NCI-H748 (cell line): ENCODE data around the gene WFDC12.

ENCODE experiments used
- DNase-seq: peaks from one replicate; lab custom pipeline; 2025; ENCODE audit not compliant: unreplicated experiment; lab: John Stamatoyannopoulos, UW

WFDC12 gene

DNA sequence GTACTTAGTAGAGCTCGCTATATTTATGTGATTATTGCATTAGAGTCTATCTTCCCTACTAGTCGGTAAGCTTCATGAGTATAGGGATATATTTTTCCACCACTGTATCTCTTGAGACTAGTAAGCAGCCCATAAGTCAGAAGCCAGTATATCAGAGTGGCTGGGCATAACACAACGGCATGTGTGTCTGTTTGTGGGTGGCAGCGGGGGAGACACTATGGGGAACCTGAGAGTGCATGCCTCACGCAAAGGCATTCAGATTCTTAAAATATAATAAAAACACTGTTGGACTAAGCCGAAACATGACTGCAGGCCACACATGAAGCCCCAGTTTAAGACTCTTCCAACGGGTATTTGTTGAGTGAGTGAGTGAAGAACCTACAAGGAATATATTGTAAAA, 31.4 kb downstream of the WFDC12 start:
- no peak for DNase-seq

DNA sequence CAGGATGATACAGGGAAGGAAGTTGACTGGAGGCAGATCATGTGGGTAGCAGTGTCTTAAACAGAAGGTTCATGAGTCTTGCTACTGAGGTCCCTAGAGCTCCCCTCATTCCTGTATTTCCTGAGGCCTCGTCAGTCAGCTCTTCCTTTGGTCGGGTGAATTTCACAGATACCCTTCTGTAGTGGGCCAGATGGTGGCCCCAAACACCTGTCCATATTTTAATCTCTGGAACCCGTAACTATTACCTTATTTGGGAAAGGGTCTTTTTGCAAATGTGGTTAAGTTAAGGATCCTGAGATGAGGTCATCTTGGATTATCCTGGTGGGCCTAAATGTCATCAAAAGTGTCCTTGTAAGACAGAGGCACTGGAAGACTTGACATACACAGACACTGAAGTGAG, 32.9 kb downstream of the WFDC12 start:
- DNase-seq, result no peak

DNA sequence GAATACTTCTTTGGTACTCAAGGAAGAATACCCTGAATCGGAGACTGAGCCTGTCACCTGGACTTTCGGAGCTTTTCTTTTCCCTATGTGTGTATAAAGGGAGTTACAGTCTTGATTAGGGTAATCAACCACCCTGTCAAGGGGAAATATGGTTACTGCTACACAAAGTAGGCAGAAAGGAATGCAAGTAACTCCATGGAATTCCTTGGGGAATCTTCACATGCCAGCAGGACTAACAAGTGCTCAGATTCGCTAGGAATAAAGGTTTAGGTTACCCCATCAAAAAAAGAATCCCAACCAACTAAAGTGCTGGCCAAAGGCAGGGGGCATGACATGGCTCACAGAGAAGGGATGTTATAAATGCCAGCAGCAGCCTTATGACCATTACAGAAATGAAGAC, 33.8 kb downstream of the WFDC12 start:
- no peak for DNase-seq

DNA sequence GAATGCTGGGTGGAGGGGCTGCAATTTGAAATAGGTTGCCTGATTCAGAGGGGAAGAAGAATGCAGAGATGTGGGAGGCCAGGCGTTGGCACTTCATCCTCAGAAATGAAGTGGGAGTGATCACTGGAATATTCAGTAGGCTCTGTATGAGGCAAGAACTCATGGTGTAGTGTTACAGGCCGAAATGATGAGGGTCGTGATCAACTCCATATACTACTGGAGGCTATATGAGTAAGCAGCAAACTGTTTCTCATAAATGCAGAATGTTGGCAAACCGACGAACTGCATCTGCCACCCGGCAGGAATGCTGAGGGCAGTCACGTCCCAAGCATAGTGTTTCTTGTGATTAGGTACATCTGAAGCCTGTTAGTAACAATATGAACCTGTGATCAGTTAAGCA, 36.0 kb downstream of the WFDC12 start:
- DNase-seq, result no peak

DNA sequence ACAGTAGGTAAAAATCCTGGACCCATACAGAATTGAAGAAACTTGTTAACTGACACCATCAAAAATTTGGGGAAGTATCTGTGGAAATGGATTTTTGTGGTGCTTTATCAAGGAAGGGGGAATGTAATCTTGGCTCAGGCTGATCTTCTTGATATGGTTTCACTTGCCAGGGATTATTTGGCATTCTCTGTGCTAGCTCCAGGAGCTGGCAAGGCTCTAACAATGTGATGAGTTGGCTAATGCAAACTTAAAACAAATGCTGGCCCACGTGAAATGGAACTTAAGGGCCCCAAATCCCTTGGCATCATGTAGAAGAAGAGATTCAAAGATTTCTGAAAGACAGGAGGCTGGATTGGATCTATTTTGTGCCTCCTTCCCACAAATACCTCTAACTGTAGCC, 36.5 kb downstream of the WFDC12 start:
- DNase-seq, result no peak

DNA sequence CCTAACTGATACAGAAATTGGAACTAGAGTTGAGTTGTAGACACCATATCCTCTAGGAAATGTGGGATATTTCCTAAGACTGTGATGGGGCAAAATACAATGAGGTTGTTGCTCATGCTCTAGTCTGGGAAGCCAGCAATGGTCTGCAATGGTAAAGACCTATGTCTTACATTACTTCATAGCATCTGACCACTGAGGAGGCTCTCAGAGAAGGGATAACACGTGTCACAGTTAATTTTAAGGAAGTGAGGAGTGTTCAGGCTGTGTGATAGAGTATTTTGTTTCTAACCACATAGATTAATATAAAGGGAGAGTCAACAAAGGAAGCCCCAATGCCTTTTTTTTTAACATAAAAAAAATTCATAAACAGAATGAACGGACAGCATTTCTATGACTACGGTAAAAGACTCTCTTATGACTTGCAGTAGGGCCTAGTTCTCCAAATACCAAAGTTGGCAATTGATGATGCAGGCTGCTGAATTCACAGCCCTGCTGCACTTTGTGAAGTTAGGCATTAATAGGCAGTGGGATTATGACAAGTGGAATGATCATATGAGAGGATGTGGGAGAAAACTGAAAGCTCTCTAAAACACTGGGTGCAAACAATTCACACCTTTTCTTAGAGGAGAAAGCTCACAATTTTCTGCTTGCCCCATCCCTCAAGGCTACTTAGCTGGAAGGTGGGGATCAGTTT, 37.0 kb downstream of the WFDC12 start:
- no peak for DNase-seq

DNA sequence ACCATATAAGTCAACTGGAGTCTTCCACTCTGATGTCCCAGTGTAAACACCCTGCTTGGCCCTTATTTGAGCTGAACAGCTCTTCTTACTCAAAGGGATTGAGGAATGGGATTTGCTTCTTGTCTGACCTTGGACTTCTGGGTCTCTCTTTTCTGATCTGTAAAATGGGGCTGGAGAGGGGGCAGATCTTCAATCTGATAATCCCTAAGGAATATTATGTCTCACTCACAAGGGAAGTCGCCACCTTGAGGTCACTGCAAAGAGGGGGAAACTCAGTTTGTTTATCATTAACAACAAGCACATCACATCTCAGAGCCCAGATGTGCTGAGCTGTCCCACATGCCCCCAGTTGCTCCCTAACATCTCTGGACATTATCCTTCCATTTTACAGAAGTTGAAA, 38.4 kb downstream of the WFDC12 start:
- DNase-seq, result no peak

DNA sequence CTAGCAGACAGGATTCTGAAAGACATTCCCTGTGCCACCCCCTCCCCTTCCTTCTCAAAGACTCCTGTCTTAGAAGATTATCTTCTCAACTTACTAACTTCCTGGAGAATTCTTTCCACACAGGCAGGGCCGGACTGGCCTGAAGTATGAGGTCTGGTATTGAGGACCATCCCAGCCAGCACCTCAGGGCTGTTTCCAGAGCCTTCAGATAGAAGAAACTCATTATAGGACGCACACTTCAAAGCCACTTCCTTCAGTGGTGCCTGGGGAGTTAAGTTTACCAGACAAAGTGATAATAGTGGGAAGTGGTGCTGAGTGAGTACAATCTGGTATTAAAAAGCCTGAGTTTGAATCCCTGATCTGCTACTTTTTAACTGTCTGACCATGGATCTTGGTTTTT, 39.0 kb downstream of the WFDC12 start:
- no peak for DNase-seq

DNA sequence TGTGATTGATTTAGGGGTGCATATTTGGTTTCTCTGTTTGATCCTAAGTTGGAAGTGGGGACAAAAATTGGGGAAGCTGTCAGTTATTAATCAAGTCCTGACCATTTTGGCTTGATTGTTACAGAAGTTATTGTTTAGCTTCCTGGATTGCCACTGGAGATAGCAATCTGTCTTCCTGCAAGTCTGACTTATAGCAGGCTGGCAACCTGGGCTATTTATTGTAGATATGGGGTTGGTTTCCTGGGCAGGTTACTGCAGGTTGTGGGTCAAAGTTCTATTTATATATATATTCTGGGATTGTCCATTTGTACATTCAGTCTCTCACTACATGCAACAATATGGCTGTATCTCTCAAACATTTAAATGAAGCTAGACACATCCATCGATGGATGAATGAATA, 41.1 kb downstream of the WFDC12 start:
- DNase-seq, result no peak

DNA sequence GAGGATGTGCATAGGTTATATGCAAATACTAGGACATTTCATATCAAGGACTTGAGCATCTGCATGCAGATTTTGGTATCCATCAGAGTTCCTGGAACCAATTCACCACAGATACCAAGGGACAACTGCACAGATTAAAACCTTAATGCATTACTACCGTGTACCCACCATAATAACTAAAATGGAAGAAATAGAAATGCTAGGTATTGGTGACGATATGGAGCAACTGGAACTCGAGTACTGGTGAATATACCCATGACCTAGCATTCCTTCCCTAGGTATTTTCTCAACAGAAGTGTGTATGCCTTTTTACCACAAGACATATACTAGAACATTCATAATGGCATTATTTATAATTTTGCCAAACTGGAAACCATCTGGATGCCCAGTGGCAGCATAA, 41.8 kb downstream of the WFDC12 start:
- no peak for DNase-seq

DNA sequence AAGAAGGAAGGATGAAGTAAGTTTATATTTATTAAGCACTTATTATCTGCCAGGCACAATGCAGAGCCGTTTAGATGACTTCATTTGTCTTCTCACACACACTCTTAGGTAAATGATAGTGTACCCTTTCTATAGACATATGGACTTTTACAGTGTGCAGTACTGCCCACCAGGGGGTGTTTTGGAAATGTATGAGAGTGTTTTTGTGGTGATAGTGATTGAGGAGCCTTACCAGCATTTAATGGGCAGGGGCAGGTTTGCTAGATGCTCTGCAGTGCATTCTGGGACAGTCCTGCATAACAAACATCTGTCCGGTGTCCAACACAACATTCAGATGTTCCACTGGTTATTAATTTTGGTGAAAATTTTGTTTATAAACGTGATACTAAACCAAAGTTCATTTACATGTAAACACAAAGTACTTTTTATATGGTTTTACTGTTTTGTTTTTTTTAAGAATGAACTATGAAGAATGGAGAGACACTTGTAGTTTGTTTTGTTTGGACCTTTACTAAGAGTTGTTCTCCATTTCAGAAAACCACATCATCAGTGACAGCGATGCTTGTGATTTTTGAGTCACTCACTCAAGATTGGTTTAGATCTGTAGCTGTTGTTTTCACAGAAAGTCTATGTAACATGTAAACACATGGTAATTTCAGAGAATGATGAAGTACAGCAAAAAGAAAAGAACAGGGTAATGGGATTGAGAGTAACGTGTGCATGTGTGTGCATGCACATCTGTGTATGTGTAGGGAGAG, 43.2 kb downstream of the WFDC12 start:
- no peak for DNase-seq

DNA sequence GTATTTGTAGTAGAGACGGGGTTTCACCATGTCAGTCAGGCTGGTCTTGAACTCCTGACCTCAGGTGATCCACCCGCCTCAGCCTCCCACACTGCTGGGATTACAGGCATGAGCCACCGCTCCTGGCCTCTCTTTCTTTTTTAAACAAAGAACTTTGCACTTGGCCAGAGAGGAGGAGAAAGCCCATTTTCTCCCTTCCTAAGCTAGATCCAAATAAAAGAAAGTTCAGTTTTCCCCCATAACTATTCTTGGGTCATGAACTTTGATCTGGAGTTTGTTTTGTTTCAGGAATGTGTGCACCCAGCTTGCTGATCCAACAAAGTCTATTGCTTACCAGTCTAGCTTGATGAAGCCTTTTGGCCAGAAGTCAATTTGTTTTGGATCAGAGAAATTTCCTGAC, 46.7 kb downstream of the WFDC12 start:
- DNase-seq, result no peak
